ENCODE data around the gene KDM4F. TPM values are rescaled to one million over a fixed set of nuclear protein-coding genes. Genes with fewer than 3 reads are reported as not detected.

KDM4F gene
- polyA plus RNA-seq, 2 of the 4 experiments (the other 2 are of a cell fraction) = not detected

- DNase-seq (ENCODE audit: low read depth in 1 of 2, low spot score in 1 of 2) = no peak
- Histone ChIP-seq H3K27ac (no peak overlapping the region), H3K9me3 (no peaks in the 10 kb centered on the region), H3K4me1 (peaks cover 9% of the 10 kb centered on the region; the same call in 2 of the 3 replicates), H3K4me2 (no peak overlapping the region), H3K4me3 (no peak overlapping the region)
- no peak for FAIRE-seq
- ChIA-PET CTCF (no interaction called here), POLR2A (no interaction called here)
- TF ChIP-seq HOXB13 (CRISPR knock-in tag; IDR thresholded peaks at IDR 0.05; ENCODE audit: low read depth) (no peak), ZSCAN20 (CRISPR knock-in tag; IDR thresholded peaks at IDR 0.05) (no peak), RAD21 (conservative IDR thresholded peaks at IDR 0.05 in 1 of 2, IDR thresholded peaks at IDR 0.05 in 1 of 2) (no peak), ATOH8 (CRISPR knock-in tag; IDR thresholded peaks at IDR 0.05; ENCODE audit: low read depth) (no peak), BHLHE40 (IDR thresholded peaks at IDR 0.05; ENCODE audit: low read depth, low read length) (no peak), CBX2 (IDR thresholded peaks at IDR 0.05; ENCODE audit: borderline replicate concordance, low read depth) (no peak), POLR2AphosphoS2 (conservative IDR thresholded peaks at IDR 0.05; ENCODE audit: low read length) (no peak), MAX (IDR thresholded peaks at IDR 0.05) (no peak), FOSL2 (IDR thresholded peaks at IDR 0.05) (no peak), FOSL2 (CRISPR knock-in tag; IDR thresholded peaks at IDR 0.05) (no peak)
- 96% methylated on average over 1 of the region's 1 CpG for WGBS (ENCODE audit: missing lambda C conversion rate)
- ATAC-seq = no peak
Observed at GRCh38 chr11:95065336-95065735, 16.1 kb downstream of the KDM4F start.

GRCh38 chr11:95066716-95067038 is 17.5 kb downstream of the KDM4F start, which contains the start of gene SRSF8:
TSS of gene SRSF8 (plus strand) at chr11:95066919. CDS start at chr11:95067227, 308 bp downstream.
- peak within 1 kb of the TSS; percentile 83 to 98 for H3K27ac ChIP-seq
- TF ChIP-seq E2F6 (IDR thresholded peaks at IDR 0.05; ENCODE audit: borderline replicate concordance, low read depth) (no peak), MYC (IDR thresholded peaks at IDR 0.05; ENCODE audit: borderline replicate concordance, low read length) (no peak), EP300 (IDR thresholded peaks at IDR 0.05) (no peak), SREBF2 (IDR thresholded peaks at IDR 0.05) (no peak), CBX2 (IDR thresholded peaks at IDR 0.05; ENCODE audit: borderline replicate concordance, low read depth) (no peak), KDM1A (IDR thresholded peaks at IDR 0.05; ENCODE audit: low read depth) (no peak), ELK1 (IDR thresholded peaks at IDR 0.05; ENCODE audit: low read depth, low read length) (no peak), KDM5A (IDR thresholded peaks at IDR 0.05) (no peak)
- H3K4me2 ChIP-seq = peak within 1 kb of the TSS; percentile 89
- DNase-seq (ENCODE audit: low read depth in 1 of 2, low spot score in 1 of 2) (no peak), FAIRE-seq (no peak), ATAC-seq (peak; percentile 25 to 59; a peak in 5 of 6 replicates)
- ChIA-PET POLR2A (interaction anchor here (1.3 to 3.0 kb wide), 6 partner anchors 16 to 724 kb away, joined by 3 to 29 read pairs (median 4); partner anchors contain the start of genes CWC15, ENDOD1, FAM76B and KDM4D), CTCF (interaction anchor here (0.7 to 2.9 kb wide), 11 partner anchors 10 to 697 kb away, joined by 3 to 17 read pairs (median 6); partner anchors contain the start of genes CWC15, ENDOD1 and KDM4D)
- peaks cover 9% of the 10 kb centered on the region; the same call in 2 of the 3 replicates for H3K4me1 ChIP-seq
- peak within 1 kb of the TSS; percentile 69 for H3K4me3 ChIP-seq
- WGBS (ENCODE audit: missing lambda C conversion rate) = 0% methylated on average over 4 of the region's 4 CpGs
- H3K9me3 ChIP-seq = no peaks in the 10 kb centered on the region

GRCh38 chr11:95067039-95067840 is 18.0 kb downstream of the KDM4F start:
- no peak for FAIRE-seq
- ChIA-PET CTCF (interaction anchor here (0.7 to 2.9 kb wide), 15 partner anchors 9 to 697 kb away, joined by 3 to 17 read pairs (median 6); partner anchors contain the start of genes CWC15, ENDOD1 and KDM4D), POLR2A (interaction anchor here (0.9 to 3.0 kb wide), 13 partner anchors 13 to 1322 kb away, joined by 3 to 29 read pairs (median 4); partner anchors contain the start of genes CCDC82, CWC15, ENDOD1 and FAM76B)
- peaks cover 9% of the 10 kb centered on the region; the same call in 2 of the 3 replicates for H3K4me1 ChIP-seq
- peak; percentile 86 to 87 for ATAC-seq
- no peaks in the 10 kb centered on the region for H3K9me3 ChIP-seq
- peak; percentile 28 to 78 for DNase-seq (ENCODE audit: low read depth in 1 of 2, low spot score in 1 of 2)
- H3K27ac ChIP-seq = peak overlapping the region; percentile 83 to 98
- TF ChIP-seq POLR2A (IDR thresholded peaks at IDR 0.05; ENCODE audit: low read length) = peak; percentile 43
- TF ChIP-seq JUN (IDR thresholded peaks at IDR 0.05) = peak in 1 of 2 experiments; percentile 9; a peak in 2 of 5 replicates
- peak; percentile 68 for TF ChIP-seq MAX (IDR thresholded peaks at IDR 0.05)
- TF ChIP-seq CTCF (IDR thresholded peaks at IDR 0.05) = peak; percentile 11; the same call in 1 of the 3 replicates
- TF ChIP-seq BCL3 (IDR thresholded peaks at IDR 0.05) = 0 out of 3 replicates have a peak, but pooled peaks have one; percentile 66
- TF ChIP-seq USF2 (IDR thresholded peaks at IDR 0.05) = no peak
- peak; percentile 40; the same call in 1 of the 2 replicates for TF ChIP-seq PHF8 (IDR thresholded peaks at IDR 0.05; ENCODE audit: borderline replicate concordance, low read depth)
- no peak for TF ChIP-seq HOXB5 (CRISPR knock-in tag; IDR thresholded peaks at IDR 0.05)
- peak overlapping the region; percentile 69 for H3K4me3 ChIP-seq
- H3K4me2 ChIP-seq = peak overlapping the region; percentile 89
- WGBS (ENCODE audit: missing lambda C conversion rate) = 2% methylated on average over 23 of the region's 98 CpGs

Data from A549 (cell line).